Stimulated activated CD8-positive, alpha-beta memory T cell treated with anti-CD3 and anti-CD28 coated beads, Interleukin-7, amount 100 ng/mL, for 1 hour (primary cell): ENCODE measurements around the gene BFSP1.

Experiments used
- DNase-seq, 2 donors: peaks; one replicate each; pipeline ENCODE4 v3.0.0-alpha.2; 2020; ENCODE audit warnings: low read depth in 2 of 2

Gene BFSP1

GRCh38 chr20:17465236-17465635 is 65.9 kb downstream of the BFSP1 start:
- DNase-seq, result no peak

- no peak for DNase-seq
These were observed 67.5 kb downstream of the BFSP1 start for GRCh38 chr20:17463711-17464110.

- DNase-seq, result no peak
These were observed 69.2 kb downstream of the BFSP1 start for GRCh38 chr20:17461941-17462340.

- no peak for DNase-seq
These were observed 71.1 kb downstream of the BFSP1 start for GRCh38 chr20:17460119-17460518.

- DNase-seq, result no peak
These were observed 73.5 kb downstream of the BFSP1 start for GRCh38 chr20:17457588-17458190.

GRCh38 chr20:17457079-17457478 is 74.1 kb downstream of the BFSP1 start:
- DNase-seq, result no peak

- no peak for DNase-seq
These were observed 74.9 kb downstream of the BFSP1 start for GRCh38 chr20:17456279-17456678.

- DNase-seq, result no peak
These were observed 77.6 kb downstream of the BFSP1 start for GRCh38 chr20:17453592-17453991.

GRCh38 chr20:17452441-17452840 is 78.7 kb downstream of the BFSP1 start:
- no peak for DNase-seq

- DNase-seq, result no peak
These were observed 82.1 kb downstream of the BFSP1 start for GRCh38 chr20:17449031-17449430.

- no peak for DNase-seq
These were observed 83.1 kb downstream of the BFSP1 start for GRCh38 chr20:17448071-17448470.

GRCh38 chr20:17446171-17446570 is 85.0 kb downstream of the BFSP1 start:
- no peak for DNase-seq

- no peak for DNase-seq
These were observed 85.6 kb downstream of the BFSP1 start for GRCh38 chr20:17445543-17445942.

- DNase-seq, result no peak
These were observed 87.1 kb downstream of the BFSP1 start for GRCh38 chr20:17444091-17444490.
